CD4-positive, alpha-beta T cell treated with Interleukin-6 for 4 hours (primary cell): ENCODE data around the gene PXN.
A peak's percentile ranks its signal among the peaks of the same experiment; 100 is the strongest.

Experiments
- DNase-seq: peaks from one replicate; pipeline ENCODE4 v3.0.0-alpha.2; 2020; ENCODE audit warnings: mixed read lengths

The PXN gene

GRCh38 chr12:120265473-120266179, at the start of gene PXN:
Gene PXN, minus strand, starts transcription at chr12:120265730. Its CDS starts 101 bp downstream, at chr12:120265629.
- peak; percentile 93 for DNase-seq

- no peak for DNase-seq
Measured at GRCh38 chr12:120314220-120314619, 48.7 kb upstream of the PXN start.

- DNase-seq, result peak; percentile 93
Measured at GRCh38 chr12:120301962-120302815, 36.7 kb upstream of the PXN start, which contains the start of gene SIRT4. Gene SIRT4, plus strand, starts transcription at chr12:120302321. Its CDS starts 1,241 bp downstream, at chr12:120303562.

GRCh38 chr12:120292661-120293531, 27.4 kb upstream of the PXN start, which contains the start of gene RNU4-1:
Gene RNU4-1, minus strand, starts transcription at chr12:120293237.
- DNase-seq, result peak; percentile 70

- DNase-seq, result no peak
Measured at GRCh38 chr12:120292411-120292660, 26.8 kb upstream of the PXN start.

- DNase-seq, result peak; percentile 4
Measured at GRCh38 chr12:120290609-120291305, 25.2 kb upstream of the PXN start.

GRCh38 chr12:120287491-120287890, 22.0 kb upstream of the PXN start:
- no peak for DNase-seq

GRCh38 chr12:120286768-120287490, 21.4 kb upstream of the PXN start:
- no peak for DNase-seq

GRCh38 chr12:120284381-120284780, 18.9 kb upstream of the PXN start:
- DNase-seq, result no peak

GRCh38 chr12:120283318-120283717, 17.8 kb upstream of the PXN start:
- DNase-seq, result no peak

- DNase-seq, result no peak
Measured at GRCh38 chr12:120278137-120279069, 12.9 kb upstream of the PXN start.

GRCh38 chr12:120276734-120277133, 11.2 kb upstream of the PXN start:
- no peak for DNase-seq

- DNase-seq, result no peak
Measured at GRCh38 chr12:120267736-120268135, 2.2 kb upstream of the PXN start.

- no peak for DNase-seq
Measured at GRCh38 chr12:120266180-120266870, 795 bp upstream of the PXN start.

- no peak for DNase-seq
Measured at GRCh38 chr12:120264904-120265472, 542 bp downstream of the PXN start.

GRCh38 chr12:120264086-120264903, 1.2 kb downstream of the PXN start:
- DNase-seq, result peak; percentile 30

GRCh38 chr12:120263748-120264085, 1.8 kb downstream of the PXN start:
- DNase-seq, result no peak

GRCh38 chr12:120262852-120263747, 2.4 kb downstream of the PXN start:
- no peak for DNase-seq
